WTC11 (cell line): ENCODE measurements around the gene AXL. TPM values are rescaled to one million over a fixed set of nuclear protein-coding genes. Genes with fewer than 3 reads are reported as not detected.

ENCODE experiments used
- ATAC-seq: fragments of 200-7000 bp; cut with Tn5 transposase; 2 replicates; pipeline ENCODE4 v1.10.0; 2021; ENCODE audit warnings: mild to moderate bottlenecking, moderate library complexity
- CTCF ChIA-PET: fragments of 300-600 bp; sonication (Branson Sonifier 250); formaldehyde crosslinking; loops from one replicate; lab custom pipeline; 2021; ENCODE audit warnings: antibody characterized with exemption; lab: Charles Lee
- POLR2A ChIA-PET: fragments of 350-600 bp; sonication (Branson Sonifier 250); formaldehyde crosslinking; loops from one replicate; lab custom pipeline; 2021; ENCODE audit warnings: antibody characterized with exemption; lab: Charles Lee
- DNase-seq: peaks from one replicate; pipeline ENCODE4 v3.0.0; 2021; ENCODE audit warnings: low spot score
- H3K27ac Mint-ChIP-seq: 2 replicates; pipeline ENCODE4 v1.8.0; 2021; ENCODE audit warnings: mixed read lengths
- H3K27me3 Mint-ChIP-seq: 2 replicates; pipeline ENCODE4 v1.8.0; 2021; ENCODE audit warnings: low read depth, mild to moderate bottlenecking, moderate library complexity, mixed read lengths
- H3K36me3 Mint-ChIP-seq: 2 replicates; pipeline ENCODE4 v1.8.0; 2021; ENCODE audit warnings: mixed read lengths
- H3K4me1 Mint-ChIP-seq: 2 replicates; pipeline ENCODE4 v1.8.0; 2022; ENCODE audit warnings: mixed read lengths
- H3K4me3 Mint-ChIP-seq: 2 replicates; pipeline ENCODE4 v1.8.0; 2021; ENCODE audit warnings: mild to moderate bottlenecking, moderate library complexity, mixed read lengths
- H3K9me3 Mint-ChIP-seq: 2 replicates; pipeline ENCODE4 v1.8.0; 2021; ENCODE audit warnings: mixed read lengths
- CREB1 ChIP-seq: sonication (generic); formaldehyde crosslinking; IDR thresholded peaks from 2 replicates; pipeline ENCODE4 v1.8.0; 2023; ENCODE audit warnings: mild to moderate bottlenecking, missing genetic modification reagents
- ERG ChIP-seq: fragments of 250-450 bp; sonication (Bioruptor Pico); IDR thresholded peaks from 2 replicates; pipeline ENCODE4 v1.8.0; 2021; ENCODE audit warnings: mild to moderate bottlenecking
- ETV6 ChIP-seq: sonication (generic); formaldehyde crosslinking; IDR thresholded peaks from 2 replicates; pipeline ENCODE4 v1.8.1; 2022; ENCODE audit warnings: mild to moderate bottlenecking, missing genetic modification reagents
- FOXP4 ChIP-seq: sonication (generic); formaldehyde crosslinking; IDR thresholded peaks from 2 replicates; pipeline ENCODE4 v1.8.0; 2022; ENCODE audit warnings: mild to moderate bottlenecking, missing genetic modification reagents
- GRHL2 ChIP-seq: fragments of 250-450 bp; sonication (Bioruptor Pico); IDR thresholded peaks from 2 replicates; pipeline ENCODE4 v1.8.0; 2022; ENCODE audit warnings: mild to moderate bottlenecking, moderate library complexity; ENCODE audit not compliant: insufficient replicate concordance, severe bottlenecking
- MXD4 ChIP-seq: fragments of 250-450 bp; sonication (Bioruptor Pico); IDR thresholded peaks from 2 replicates; pipeline ENCODE4 v1.8.0; 2021; ENCODE audit warnings: mild to moderate bottlenecking, moderate library complexity, borderline replicate concordance
- MYBL2 ChIP-seq: sonication (generic); formaldehyde crosslinking; IDR thresholded peaks from 2 replicates; pipeline ENCODE4 v1.8.1; 2023; ENCODE audit warnings: mild to moderate bottlenecking, moderate library complexity, missing genetic modification reagents
- NR3C1 ChIP-seq: sonication (generic); formaldehyde crosslinking; conservative IDR thresholded peaks from 2 replicates; pipeline ENCODE4 v1.8.1; 2023; ENCODE audit warnings: low read depth, mild to moderate bottlenecking, missing genetic modification reagents
- PRRX2 ChIP-seq: fragments of 250-450 bp; sonication (Bioruptor Pico); IDR thresholded peaks from 2 replicates; pipeline ENCODE4 v1.8.0; 2021; ENCODE audit warnings: mild to moderate bottlenecking
- SMAD3 ChIP-seq: sonication (generic); formaldehyde crosslinking; IDR thresholded peaks from 2 replicates; pipeline ENCODE4 v1.8.0; 2022; ENCODE audit warnings: missing genetic modification reagents, mild to moderate bottlenecking, borderline replicate concordance
- TEAD1 ChIP-seq: sonication (generic); formaldehyde crosslinking; IDR thresholded peaks from 2 replicates; pipeline ENCODE4 v1.8.0; 2022; ENCODE audit warnings: mild to moderate bottlenecking, missing genetic modification reagents
- TP53 ChIP-seq: sonication (generic); formaldehyde crosslinking; IDR thresholded peaks from 2 replicates; pipeline ENCODE4 v1.8.1; 2023; ENCODE audit warnings: mild to moderate bottlenecking, missing genetic modification reagents
- ZBTB21 ChIP-seq: sonication (generic); formaldehyde crosslinking; IDR thresholded peaks from 2 replicates; pipeline ENCODE4 v1.8.1; 2023; ENCODE audit warnings: mild to moderate bottlenecking, missing genetic modification reagents, borderline replicate concordance
- ZNF121 ChIP-seq: sonication (generic); formaldehyde crosslinking; IDR thresholded peaks from 2 replicates; pipeline ENCODE4 v1.8.0; 2023; ENCODE audit warnings: missing genetic modification reagents
- ZNF263 ChIP-seq: sonication (generic); formaldehyde crosslinking; IDR thresholded peaks from 2 replicates; pipeline ENCODE4 v1.8.1; 2022; ENCODE audit warnings: low read depth, mild to moderate bottlenecking, moderate library complexity, missing genetic modification reagents
- ZNF317 ChIP-seq: sonication (generic); formaldehyde crosslinking; IDR thresholded peaks from 2 replicates; pipeline ENCODE4 v1.8.1; 2023; ENCODE audit warnings: low read depth, mild to moderate bottlenecking, moderate library complexity, missing genetic modification reagents, borderline replicate concordance
- ZNF423 ChIP-seq: fragments of 250-450 bp; sonication (Bioruptor Pico); IDR thresholded peaks from 2 replicates; pipeline ENCODE4 v2.1.2; 2022; ENCODE audit warnings: mild to moderate bottlenecking, moderate library complexity
- total RNA-seq: library from RNA; stranded (reverse); gene quantifications from 3 replicates; pipeline ENCODE4 v1.2.3, GENCODE V29; 2021

Gene AXL
- total RNA-seq, 1 experiment from 2014 or later: 25.0 TPM

DNA sequence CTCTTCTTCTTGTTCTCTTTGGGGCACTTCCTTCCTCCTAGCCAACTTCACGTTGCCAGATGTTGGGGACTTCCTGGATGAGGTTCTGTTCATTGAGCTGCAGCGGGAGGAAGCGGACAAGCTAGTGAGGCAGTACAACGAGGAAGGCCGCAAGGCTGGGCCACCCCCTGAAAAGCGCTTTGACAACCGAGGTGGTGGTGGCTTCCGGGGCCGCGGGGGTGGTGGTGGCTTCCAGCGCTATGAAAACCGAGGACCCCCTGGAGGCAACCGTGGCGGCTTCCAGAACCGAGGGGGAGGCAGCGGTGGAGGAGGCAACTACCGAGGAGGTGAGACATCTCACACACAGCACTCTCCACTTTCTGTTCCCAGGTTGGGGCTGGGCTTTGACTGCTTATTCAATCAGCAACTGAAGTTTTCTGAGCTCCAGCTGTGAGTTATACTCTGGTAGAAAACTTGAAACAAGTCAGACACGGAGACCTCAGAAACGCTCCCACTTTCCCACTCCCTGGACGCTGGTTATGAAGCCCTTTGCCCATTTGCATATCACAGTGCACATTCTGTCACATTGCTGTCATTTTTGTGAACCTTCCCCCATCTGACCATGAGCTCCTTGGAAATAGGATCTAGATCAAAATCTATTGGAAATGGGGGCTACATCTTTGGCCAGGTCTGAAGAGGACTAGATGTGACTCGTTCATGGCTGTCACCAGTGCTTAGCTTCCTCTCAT, 83.8 kb downstream of the AXL start (continued):
- no peak for TF ChIP-seq ZNF423 (CRISPR knock-in tag)

DNA sequence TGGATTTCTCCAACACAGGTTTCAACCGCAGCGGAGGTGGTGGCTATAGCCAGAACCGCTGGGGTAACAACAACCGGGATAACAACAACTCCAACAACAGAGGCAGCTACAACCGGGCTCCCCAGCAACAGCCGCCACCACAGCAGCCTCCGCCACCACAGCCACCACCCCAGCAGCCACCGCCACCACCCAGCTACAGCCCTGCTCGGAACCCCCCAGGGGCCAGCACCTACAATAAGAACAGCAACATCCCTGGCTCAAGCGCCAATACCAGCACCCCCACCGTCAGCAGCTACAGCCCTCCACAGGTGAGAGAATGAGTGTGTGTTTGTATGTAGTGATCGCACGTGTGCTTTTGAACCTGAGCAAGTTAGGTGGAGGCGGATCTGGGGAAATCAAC, 84.9 kb downstream of the AXL start:
- Mint-ChIP-seq H3K36me3 (peaks cover 78% of the 10 kb centered on the region), H3K27me3 (no peaks in the 10 kb centered on the region), H3K4me1 (peaks cover 11% of the 10 kb centered on the region), H3K27ac (no peak overlapping the region), H3K9me3 (no peaks in the 10 kb centered on the region), H3K4me3 (no peak overlapping the region)
- CTCF ChIA-PET: interaction anchor here (0.9 kb wide), 1 partner anchor 41 kb away, joined by 3 read pairs; no protein-coding TSS in a partner anchor
- ATAC-seq: no peak
- TF ChIP-seq ZNF121 (CRISPR knock-in tag) (no peak), MYBL2 (CRISPR knock-in tag) (no peak), ZNF317 (CRISPR knock-in tag) (no peak), MXD4 (CRISPR knock-in tag) (no peak), ETV6 (CRISPR knock-in tag) (no peak), FOXP4 (CRISPR knock-in tag) (no peak), ZBTB21 (no peak), CREB1 (CRISPR knock-in tag) (no peak), NR3C1 (no peak)
- no peak for DNase-seq
- POLR2A ChIA-PET: interaction anchor here (0.9 kb wide), 1 partner anchor 18 kb away, joined by 3 read pairs; no protein-coding TSS in a partner anchor

DNA sequence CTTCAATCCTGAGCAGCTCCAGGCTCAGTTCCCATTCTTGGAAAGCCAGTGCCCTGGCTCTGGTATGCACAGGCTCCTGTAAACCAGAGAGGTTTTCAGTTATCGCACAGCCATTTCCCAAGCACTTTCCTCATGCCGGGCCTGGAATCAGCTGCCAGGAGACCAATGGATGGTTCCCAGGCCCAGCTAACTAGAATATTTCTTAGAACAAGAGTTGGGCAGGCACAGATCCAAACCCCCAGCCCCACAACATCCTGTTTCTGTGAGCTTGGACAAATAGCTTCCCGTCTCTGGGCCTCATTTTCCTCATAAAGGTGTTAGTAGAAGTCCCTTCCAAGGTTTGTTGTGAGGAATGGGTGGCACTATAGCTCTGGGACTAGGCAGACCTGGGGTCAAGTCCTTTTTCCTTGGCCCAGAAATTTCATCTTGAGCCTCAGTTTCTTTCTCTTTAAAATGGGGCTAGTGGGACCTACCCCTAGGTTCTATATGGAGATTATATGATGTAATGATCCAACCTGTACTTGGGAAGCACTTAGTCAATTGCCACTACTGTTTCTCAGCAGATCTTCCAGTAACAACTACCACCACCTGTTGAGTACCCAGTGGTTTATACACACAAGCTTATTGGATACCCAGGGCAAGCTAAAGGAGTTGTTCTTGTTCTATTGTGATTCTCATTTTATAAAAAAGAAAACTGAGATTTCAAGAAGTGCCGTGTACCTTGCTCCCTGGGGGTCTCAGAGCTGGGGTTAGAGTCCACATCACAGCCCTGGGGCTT, 85.9 kb downstream of the AXL start:
- no peak overlapping the region for H3K27ac Mint-ChIP-seq

More for the DNA sequence above, 85.9 kb downstream of the AXL start:
- Mint-ChIP-seq H3K4me1 (peaks cover 15% of the 10 kb centered on the region), H3K27me3 (no peaks in the 10 kb centered on the region), H3K9me3 (no peaks in the 10 kb centered on the region), H3K4me3 (no peak overlapping the region), H3K36me3 (peaks cover 69% of the 10 kb centered on the region)
- POLR2A ChIA-PET: interaction anchor here (0.5 kb wide), 2 partner anchors 101 to 192 kb away, joined by 3 to 4 read pairs; no protein-coding TSS in a partner anchor
- ATAC-seq (no peak), DNase-seq (no peak)
- TF ChIP-seq PRRX2 (CRISPR knock-in tag) (no peak), ERG (CRISPR knock-in tag) (no peak), TP53 (CRISPR knock-in tag) (no peak), CREB1 (CRISPR knock-in tag) (no peak), SMAD3 (no peak), GRHL2 (CRISPR knock-in tag) (no peak), ZNF263 (CRISPR knock-in tag) (no peak), TEAD1 (no peak)
- CTCF ChIA-PET: interaction anchor here (0.8 kb wide), 1 partner anchor 101 kb away, joined by 3 read pairs; no protein-coding TSS in a partner anchor
